HG03108 (cell line): ENCODE results near the gene ZNF653.
A peak's percentile ranks its signal among the peaks of the same experiment; 100 is the strongest.
"Not testable (repeated sequence)": the region's sequence is repeated elsewhere in the genome, so short reads cannot be mapped to it uniquely, and the experiment has no call there.

Experiments used
- ATAC-seq: cut with Tn5 transposase; IDR thresholded peaks from one replicate; pipeline ENCODE4 v1.9.1; 2021; ENCODE audit warnings: moderate library complexity; ENCODE audit not compliant: unreplicated experiment

ZNF653 gene

GRCh38 chr19:11435833-11436313 lies 69.8 kb downstream of the ZNF653 start:
- ATAC-seq: no peak

DNA sequence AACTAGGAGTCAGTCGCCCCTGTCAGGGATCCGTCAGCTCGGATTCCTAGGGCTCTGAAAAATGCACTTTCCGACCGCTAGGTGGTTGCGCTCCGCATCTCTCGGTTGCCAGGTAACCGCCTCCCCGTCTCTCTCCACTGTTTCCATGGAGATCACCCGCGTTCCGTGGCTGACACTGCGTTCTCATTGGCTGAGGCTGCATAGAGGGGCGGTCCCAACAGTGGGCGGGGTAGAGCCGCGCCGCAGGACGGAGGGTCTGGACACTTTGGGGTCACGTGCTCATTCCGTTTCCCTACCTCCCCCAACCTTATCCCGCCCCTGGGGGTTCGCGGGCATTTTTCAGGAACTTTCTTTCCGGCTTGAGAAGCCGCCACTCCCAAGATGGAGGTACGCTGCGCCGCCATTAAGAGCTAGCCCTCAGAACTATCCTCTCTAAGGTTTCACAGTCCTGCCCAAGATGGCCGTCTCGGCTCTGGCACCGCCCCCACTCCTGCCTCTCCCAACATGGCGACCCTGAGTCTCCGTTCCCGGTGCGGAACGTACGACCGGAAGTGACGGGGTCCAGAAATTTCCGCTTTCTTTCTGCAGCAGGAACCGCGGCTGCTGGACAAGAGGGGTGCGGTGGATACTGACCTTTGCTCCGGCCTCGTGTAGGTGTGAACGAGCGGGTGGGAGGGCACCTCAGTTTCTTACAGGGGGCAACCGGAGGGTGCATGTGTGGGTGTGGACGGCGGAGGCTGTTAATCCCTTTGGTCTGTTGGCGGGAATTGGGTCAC lies 70.4 kb downstream of the ZNF653 start, which contains the start of the genes ODAD3 and PRKCSH:
ODAD3 (minus strand) TSS at position 65 of the 776 bp plus-strand sequence. CDS start 105 bp downstream, outside the sequence.
PRKCSH (plus strand) TSS at position 579 of the 776 bp plus-strand sequence. CDS start 483 bp downstream, outside the sequence.
- ATAC-seq: peak; percentile 85

DNA sequence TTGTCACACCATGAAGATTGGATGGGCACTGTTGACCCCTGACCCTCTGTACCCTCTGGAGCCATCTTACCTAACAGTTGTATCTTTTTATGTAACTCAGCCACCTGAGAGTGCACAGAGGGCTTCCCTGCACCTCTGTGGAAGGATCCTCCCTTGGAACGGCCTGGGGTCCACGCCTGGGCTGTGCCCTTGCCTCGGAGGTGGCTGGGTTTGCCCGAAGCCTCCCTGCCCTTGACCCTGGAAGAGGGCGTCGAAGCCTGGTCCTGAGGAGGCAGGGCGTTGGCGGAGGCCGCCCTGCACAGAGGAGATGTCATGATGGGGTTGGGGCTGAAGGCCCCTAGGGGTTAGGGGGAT lies 71.0 kb downstream of the ZNF653 start:
- ATAC-seq: peak; percentile 9

DNA sequence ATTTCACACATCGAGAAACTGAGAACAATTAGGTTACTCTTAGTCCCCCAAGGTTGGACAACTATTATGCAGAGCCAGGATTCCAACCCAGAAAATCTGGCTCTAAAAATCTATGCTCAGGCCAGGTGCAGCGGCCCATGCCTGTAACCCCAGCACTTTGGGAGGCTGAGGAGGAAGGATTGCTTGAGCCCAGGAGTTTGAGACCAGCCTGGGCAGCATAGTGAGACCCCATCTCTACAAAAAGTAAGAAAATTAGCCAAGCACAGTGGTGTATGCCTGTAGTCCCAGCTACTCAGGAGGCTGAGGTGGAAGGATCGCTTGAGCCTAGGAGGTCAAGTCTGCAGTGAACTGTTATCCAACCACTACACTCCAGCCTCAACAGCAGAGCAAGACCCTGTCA lies 72.1 kb downstream of the ZNF653 start:
- not testable (repeated sequence) for ATAC-seq
